ENCODE data around the gene LGR5. TPM values are rescaled to one million over a fixed set of nuclear protein-coding genes. Genes with fewer than 3 reads are reported as not detected.
A peak's percentile ranks its signal among the peaks of the same experiment; 100 is the strongest.

LGR5 gene
- total and polyA plus RNA-seq, 9 of the 15 experiments (the other 6 are each of a cell fraction or from before 2014, with no cell fraction given) = not detected

DNA sequence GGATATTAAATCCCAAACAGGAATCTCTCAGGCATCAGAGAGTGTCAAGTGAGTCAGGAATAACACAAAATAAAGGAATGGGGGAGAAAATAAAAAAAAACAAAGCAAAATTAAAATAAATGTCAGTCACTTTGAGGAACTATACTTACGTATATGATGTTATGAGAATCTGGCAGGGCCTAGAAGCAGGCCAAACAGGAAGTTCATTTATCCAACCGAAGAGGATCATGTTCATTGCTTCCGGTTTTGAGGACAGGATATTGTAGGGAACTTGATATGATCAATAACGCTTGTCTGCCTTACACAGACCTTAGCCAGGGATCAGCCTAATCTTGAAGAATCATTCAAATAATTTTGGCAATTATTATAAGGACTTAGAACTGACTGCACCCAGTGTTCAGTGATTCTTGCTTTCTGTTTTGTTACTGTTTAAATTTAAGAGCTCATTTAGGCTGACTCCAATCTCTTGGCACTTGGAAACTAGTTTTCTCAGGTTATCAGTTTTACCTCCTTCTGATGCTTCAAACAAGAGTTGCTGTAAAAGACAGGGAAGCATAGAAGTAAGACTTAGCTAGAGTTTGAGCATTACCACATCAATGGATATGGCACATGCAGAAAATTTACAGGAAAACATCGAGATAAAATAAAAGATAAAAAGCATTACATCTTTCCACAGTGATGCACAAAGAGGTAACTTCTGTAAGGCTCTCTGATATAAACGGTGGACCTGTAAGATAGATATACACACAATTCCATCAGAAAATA is 170.6 kb downstream of the LGR5 start:
- TSS peak; percentile 22 for BruUV-seq (replicated peaks)
- in situ Hi-C loops (cut with MboI) = no loop called here
- no peaks in the 10 kb centered on the region for H4K20me1 ChIP-seq (replicated peaks; ENCODE audit: control insufficient read depth, insufficient read depth, low read length)
- FAIRE-seq (peak; percentile 72), DNase-seq (ENCODE audit: extremely low read depth in 1 of 4, low spot score in 3 of 4) (no peak), ATAC-seq (no peak)
- CTCF ChIA-PET (ENCODE audit: low intra/inter-chr PET ratio) = no interaction called here
- no peak overlapping the region for H2AFZ ChIP-seq (ENCODE audit: low read depth, low read length)
- intact Hi-C loops (cut with micrococcal nuclease) = no loop called here
- POLR2A ChIA-PET = no interaction called here
- no peaks in the 10 kb centered on the region for H3K79me2 ChIP-seq (ENCODE audit: control insufficient read depth, insufficient read depth, low read length)
- 87% methylated on average over 6 of the region's 6 CpGs for WGBS (ENCODE audit: insufficient coverage, low coverage, missing lambda C conversion rate)
- no peak overlapping the region for H3K4me3 ChIP-seq
- H3K27ac ChIP-seq (ENCODE audit: extremely low read depth, low read depth, low read length) = no peak overlapping the region
- no peaks in the 10 kb centered on the region for H3K27me3 ChIP-seq (ENCODE audit: control insufficient read depth in 2 of 2, insufficient read depth in 2 of 2, low read length in 2 of 2)
- H3K36me3 ChIP-seq (ENCODE audit: control insufficient read depth, insufficient read depth, low read length) = peaks cover 84% of the 10 kb centered on the region
- no peak overlapping the region for H3K9ac ChIP-seq (ENCODE audit: insufficient read depth in 1 of 2, low read depth in 2 of 2, low read length in 2 of 2)
- no peaks in the 10 kb centered on the region for H3K4me1 ChIP-seq (replicated peaks in 1 of 2; ENCODE audit: control insufficient read depth in 2 of 2, insufficient read depth in 2 of 2, low read length in 2 of 2)
- no peaks in the 10 kb centered on the region for H3K9me3 ChIP-seq (replicated peaks; ENCODE audit: control insufficient read depth, insufficient read depth, low read depth, low read length)
- TF ChIP-seq BCOR (IDR thresholded peaks at IDR 0.05) = no peak
- no peak for TF ChIP-seq TRIM28 (IDR thresholded peaks at IDR 0.05)
- no peak for TF ChIP-seq ZNF644 (tag; IDR thresholded peaks at IDR 0.05; ENCODE audit: low read depth)
- no peak for TF ChIP-seq HDAC2 (IDR thresholded peaks at IDR 0.05)
- TF ChIP-seq ERF (CRISPR knock-in tag; IDR thresholded peaks at IDR 0.05) = no peak
- TF ChIP-seq BDP1 (IDR thresholded peaks at IDR 0.05; ENCODE audit: insufficient read depth, insufficient read length) = no peak
- TF ChIP-seq GABPB1 (CRISPR knock-in tag; IDR thresholded peaks at IDR 0.05) = no peak
- no peak for TF ChIP-seq HDGF (IDR thresholded peaks at IDR 0.05)
- TF ChIP-seq FOXP1 (CRISPR knock-in tag; IDR thresholded peaks at IDR 0.05) = no peak
- TF ChIP-seq ZNF311 (CRISPR knock-in tag; IDR thresholded peaks at IDR 0.05) = no peak
- TF ChIP-seq DPF2 (IDR thresholded peaks at IDR 0.05) = no peak
- no peak for TF ChIP-seq ZKSCAN8 (CRISPR knock-in tag; IDR thresholded peaks at IDR 0.05)
- no peak for TF ChIP-seq NR2C1 (IDR thresholded peaks at IDR 0.05)
- no peak for TF ChIP-seq NR2C1 (tag; IDR thresholded peaks at IDR 0.05)
- TF ChIP-seq, protein P1, sequence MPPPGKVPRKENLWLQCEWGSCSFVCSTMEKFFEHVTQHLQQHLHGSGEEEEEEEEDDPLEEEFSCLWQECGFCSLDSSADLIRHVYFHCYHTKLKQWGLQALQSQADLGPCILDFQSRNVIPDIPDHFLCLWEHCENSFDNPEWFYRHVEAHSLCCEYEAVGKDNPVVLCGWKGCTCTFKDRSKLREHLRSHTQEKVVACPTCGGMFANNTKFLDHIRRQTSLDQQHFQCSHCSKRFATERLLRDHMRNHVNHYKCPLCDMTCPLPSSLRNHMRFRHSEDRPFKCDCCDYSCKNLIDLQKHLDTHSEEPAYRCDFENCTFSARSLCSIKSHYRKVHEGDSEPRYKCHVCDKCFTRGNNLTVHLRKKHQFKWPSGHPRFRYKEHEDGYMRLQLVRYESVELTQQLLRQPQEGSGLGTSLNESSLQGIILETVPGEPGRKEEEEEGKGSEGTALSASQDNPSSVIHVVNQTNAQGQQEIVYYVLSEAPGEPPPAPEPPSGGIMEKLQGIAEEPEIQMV (tag; conservative IDR thresholded peaks at IDR 0.05; ENCODE audit: low read depth) = no peak
- no peak for TF ChIP-seq CBX1 (IDR thresholded peaks at IDR 0.05; ENCODE audit: low read depth)
- TF ChIP-seq JUN (IDR thresholded peaks at IDR 0.05; ENCODE audit: borderline replicate concordance, low read depth, low read length) = no peak
- TF ChIP-seq JUN (CRISPR knock-in tag; IDR thresholded peaks at IDR 0.05; ENCODE audit: borderline replicate concordance) = no peak
- no peak for TF ChIP-seq NELFE (IDR thresholded peaks at IDR 0.05; ENCODE audit: insufficient read depth, insufficient read length)
- TF ChIP-seq, protein P2, sequence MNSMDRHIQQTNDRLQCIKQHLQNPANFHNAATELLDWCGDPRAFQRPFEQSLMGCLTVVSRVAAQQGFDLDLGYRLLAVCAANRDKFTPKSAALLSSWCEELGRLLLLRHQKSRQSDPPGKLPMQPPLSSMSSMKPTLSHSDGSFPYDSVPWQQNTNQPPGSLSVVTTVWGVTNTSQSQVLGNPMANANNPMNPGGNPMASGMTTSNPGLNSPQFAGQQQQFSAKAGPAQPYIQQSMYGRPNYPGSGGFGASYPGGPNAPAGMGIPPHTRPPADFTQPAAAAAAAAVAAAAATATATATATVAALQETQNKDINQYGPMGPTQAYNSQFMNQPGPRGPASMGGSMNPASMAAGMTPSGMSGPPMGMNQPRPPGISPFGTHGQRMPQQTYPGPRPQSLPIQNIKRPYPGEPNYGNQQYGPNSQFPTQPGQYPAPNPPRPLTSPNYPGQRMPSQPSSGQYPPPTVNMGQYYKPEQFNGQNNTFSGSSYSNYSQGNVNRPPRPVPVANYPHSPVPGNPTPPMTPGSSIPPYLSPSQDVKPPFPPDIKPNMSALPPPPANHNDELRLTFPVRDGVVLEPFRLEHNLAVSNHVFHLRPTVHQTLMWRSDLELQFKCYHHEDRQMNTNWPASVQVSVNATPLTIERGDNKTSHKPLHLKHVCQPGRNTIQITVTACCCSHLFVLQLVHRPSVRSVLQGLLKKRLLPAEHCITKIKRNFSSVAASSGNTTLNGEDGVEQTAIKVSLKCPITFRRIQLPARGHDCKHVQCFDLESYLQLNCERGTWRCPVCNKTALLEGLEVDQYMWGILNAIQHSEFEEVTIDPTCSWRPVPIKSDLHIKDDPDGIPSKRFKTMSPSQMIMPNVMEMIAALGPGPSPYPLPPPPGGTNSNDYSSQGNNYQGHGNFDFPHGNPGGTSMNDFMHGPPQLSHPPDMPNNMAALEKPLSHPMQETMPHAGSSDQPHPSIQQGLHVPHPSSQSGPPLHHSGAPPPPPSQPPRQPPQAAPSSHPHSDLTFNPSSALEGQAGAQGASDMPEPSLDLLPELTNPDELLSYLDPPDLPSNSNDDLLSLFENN (IDR thresholded peaks at IDR 0.05; ENCODE audit: low read depth in 2 of 2, low read length in 2 of 2) = no peak
- no peak overlapping the region for H3K4me2 ChIP-seq (ENCODE audit: insufficient read depth, low read length)
- H3K9me1 ChIP-seq (ENCODE audit: control insufficient read depth, insufficient read depth, low read length) = no peaks in the 10 kb centered on the region

All from K562 (cell line).